Frontal cortex (tissue), 4 donors: ENCODE measurements around the gene NOXA1. TPM values are rescaled to one million over a fixed set of nuclear protein-coding genes. Genes with fewer than 3 reads are reported as not detected.
"Not testable (repeated sequence)": the region's sequence is repeated elsewhere in the genome, so short reads cannot be mapped to it uniquely, and the experiment has no call there.

ENCODE experiments used
- DNase-seq, 2 donors: peaks; one replicate each; pipeline ENCODE4 v3.0.0; 2012; ENCODE audit warnings: low spot score in 2 of 2
- FAIRE-seq: peaks from 2 replicates; lab custom pipeline; 2012; peaks lifted over from hg19 to GRCh38; lab: Jason Lieb, UNC
- total RNA-seq: library from RNA; depleted of rRNA; stranded (reverse); fragments of >200 nt; gene quantifications from one replicate; pipeline ENCODE4 v1.2.3, GENCODE V29; 2014
- donor health status: control.
- donor health status: control.
- donor health status: control.

Gene NOXA1
- 1.2 TPM for total RNA-seq

DNA sequence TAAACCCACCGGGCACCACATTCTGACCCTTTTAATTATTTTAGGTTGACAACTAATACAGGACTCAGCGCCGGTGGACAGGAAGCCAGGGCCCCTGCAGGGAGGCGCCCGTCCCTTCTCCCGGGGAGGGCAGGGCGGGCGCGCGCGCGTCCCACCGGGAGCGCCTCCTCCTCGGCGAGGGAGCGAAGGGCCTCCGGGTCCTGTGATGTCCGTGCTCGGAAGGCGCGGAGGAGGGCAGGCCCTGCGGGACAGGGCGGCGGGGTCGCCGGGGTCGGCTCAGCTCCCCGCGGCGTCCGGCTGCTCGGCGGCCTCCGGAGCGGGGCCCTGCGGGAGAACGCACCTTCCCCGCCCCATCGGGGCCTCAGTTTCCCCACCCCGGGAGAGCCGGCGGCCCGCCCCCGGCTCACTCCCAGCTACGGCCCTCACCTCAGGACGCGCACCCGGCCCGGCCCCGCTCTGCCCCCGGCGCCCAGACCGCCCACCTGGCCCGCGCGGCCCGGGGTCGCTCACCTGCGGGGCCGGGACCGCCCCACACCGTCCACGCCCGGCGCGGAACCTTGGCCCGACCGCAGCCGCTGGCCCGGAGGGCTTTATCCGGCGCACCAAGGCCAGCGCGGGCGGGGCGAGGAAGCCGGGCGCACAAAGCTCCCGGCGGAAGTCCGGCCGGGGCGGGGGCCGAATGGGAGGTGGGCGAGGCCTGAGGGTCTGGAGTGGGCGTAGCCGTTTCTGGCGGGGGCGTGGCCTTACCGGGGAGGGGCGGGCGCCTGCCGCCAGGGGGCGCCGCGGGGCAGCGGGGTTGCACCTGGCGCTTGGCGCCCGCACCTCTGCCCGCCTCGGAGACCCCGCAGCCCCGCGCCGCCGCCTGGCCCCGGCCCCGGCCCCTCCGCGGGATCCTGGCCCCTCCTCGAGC is at the start of gene NOXA1, which contains the start of gene EXD3:
Gene NOXA1 (plus strand): TSS at position 790 of the 910 bp plus-strand sequence. CDS start 137 bp downstream, outside the sequence.
Gene EXD3 (minus strand): TSS at position 559 of the 910 bp plus-strand sequence. CDS start 27,805 bp downstream, outside the sequence.
- FAIRE-seq (no peak), DNase-seq (peak; percentile 96 to 98)

DNA sequence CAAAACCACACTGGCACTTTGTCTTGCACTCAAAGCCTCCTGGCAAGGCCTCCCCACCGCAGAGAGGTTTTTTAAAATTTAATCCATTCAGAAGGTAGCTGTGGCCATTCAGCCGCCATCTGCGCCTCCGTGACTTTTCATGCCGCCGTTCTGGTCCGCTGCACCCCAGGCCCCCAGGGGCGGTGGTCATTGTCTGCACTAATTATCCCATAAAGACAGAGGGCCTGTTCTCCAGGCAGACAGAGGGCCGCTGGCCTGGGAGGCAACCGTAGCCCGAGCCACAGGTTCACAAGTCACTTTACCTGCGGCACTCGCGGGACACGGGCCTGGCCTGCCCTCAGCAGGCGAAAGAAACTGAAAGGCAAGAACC is 49.6 kb upstream of the NOXA1 start:
- FAIRE-seq (no peak), DNase-seq (no peak)

DNA sequence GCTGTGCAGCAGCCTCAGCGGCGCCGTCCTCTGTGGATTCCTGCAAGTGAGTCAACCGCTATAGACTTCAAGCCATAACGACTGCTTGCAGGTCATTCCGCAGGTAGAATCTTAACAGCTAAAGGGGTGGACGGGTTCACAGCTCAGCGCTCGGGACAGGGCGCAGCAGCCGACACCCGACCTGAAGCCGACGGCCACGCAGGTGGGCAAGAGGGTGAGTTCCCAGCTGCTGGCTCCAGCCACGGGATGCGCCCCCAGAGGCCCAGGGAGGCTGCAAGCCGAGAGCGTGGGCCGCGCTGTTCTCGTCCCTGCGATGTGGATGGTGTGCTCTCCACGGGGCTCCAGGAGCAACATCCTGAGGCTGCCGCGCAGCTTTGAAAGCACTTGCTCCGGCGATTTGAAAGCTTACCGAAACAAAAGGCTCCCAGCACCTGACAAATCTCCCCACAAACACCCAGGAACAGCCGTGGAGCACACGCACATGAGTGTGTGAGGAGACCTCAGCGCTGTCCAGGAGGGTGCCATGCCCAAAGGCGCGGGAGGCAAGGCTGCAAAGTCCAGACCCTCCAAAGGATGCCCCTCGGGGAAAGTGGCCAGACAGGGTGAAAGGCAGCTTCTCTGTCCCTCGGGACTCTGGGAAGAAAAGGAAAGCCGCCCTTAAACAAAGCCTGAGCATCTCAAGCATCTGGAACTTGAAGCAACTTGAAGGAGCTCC is 48.9 kb upstream of the NOXA1 start:
- DNase-seq (no peak), FAIRE-seq (no peak)

GRCh38 chr9:137375321-137376058 is 47.7 kb upstream of the NOXA1 start:
- FAIRE-seq: no peak
- no peak for DNase-seq

DNA sequence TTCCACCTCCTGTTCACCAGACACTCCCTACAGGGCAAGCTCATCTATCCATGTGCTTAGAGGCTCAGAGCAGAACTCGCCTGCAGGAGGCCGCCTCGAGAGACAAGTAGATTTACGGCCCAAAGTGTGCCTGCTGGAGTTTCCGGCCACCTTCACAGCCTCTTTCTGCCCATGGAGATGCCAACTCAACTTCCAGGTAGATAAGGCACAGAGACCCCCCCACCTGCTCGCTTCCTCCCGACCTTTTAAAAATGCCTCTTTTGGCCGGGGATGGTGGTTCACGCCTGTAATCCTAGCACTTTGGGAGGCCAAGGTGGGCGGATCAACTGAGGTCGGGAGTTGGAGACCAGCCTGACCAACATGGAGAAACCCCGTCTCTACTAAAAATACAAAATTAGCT is 46.8 kb upstream of the NOXA1 start:
- FAIRE-seq (no peak), DNase-seq (no peak)

DNA sequence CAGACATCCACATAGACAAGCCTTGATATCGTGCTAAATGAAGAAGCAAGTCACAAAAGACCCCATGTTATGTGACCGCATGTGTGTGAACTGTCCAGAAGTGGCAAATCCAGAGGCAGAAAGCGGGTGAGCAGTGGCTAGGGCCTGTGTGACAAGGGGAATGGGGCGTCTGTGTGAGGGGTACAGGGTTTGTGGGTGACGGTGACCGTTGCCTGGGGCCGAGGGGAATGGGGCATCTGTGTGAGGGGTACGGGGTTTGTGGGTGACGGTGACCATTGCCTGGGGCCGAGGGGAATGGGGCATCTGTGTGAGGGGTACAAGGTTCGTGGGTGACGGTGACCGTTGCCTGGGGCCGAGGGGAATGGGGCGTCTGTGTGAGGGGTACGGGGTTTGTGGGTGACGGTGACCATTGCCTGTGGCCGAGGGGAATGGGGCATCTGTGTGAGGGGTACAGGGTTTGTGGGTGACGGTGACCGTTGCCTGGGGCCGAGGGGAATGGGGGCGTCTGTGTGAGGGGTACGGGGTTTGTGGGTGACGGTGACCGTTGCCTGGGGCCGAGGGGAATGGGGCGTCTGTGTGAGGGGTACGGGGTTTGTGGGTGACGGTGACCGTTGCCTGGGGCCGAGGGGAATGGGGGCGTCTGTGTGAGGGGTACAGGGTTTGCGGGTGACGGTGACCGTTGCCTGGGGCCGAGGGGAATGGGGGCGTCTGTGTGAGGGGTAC is 44.3 kb upstream of the NOXA1 start:
- FAIRE-seq, DNase-seq: not testable (repeated sequence)

DNA sequence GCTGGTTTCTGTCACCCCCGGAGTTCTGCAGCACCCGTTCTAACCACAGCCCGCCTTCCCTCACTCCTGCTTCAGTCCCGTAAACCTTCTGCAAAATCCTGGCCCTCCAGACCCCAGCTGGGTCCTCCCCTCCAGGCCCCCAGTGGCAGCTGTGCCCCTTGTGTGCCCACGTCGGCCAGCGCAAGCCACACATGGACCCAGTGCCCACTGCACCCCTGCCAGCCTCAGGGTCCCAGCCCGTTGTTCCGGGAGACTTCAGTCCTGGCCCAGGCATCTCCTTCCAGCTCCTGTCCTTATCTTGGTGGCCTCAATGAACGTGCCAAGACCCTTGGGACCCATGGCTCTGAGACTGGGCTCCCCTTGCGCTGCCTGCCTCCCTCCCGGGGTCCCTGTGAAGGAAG is 43.4 kb upstream of the NOXA1 start:
- FAIRE-seq (no peak), DNase-seq (no peak)

DNA sequence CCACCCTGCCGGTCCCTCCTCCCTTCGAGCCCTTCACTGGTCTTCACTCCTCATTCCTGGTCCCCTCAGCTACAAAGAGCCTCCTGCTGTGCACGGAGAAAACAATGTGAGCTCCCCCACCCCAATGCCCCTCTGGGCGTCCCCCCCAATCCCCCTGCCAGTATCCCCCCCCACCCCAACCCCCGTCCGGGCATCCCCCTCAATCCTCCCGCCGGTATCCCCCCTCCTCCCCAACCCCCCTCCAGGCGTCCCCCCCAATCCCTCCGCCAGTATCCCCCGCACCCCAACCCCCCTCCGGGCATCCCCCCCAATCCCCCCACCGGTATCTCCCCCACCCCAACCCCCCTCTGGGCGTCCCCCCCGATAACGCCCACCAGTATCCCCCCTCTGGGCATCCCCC is 43.0 kb upstream of the NOXA1 start:
- FAIRE-seq (no peak), DNase-seq (no peak)

DNA sequence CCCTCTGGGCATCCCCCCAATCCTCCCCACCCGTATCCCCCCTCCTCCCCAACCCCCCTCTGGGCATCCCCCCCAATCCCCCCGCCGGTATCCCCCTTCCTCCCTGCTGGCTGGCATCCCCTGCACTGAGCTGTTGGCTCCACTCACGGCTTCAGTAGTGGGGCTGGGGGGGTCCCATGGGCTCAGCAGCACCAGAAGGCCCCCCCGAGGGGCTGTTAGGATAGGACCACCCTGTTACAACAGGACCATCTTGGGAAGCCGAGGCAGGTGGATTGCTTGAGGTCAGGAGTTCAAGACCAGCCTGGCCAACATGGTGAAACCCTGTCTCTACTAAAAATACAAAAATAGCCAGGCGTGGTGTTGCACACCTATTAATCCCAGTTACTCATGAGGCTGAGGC is 42.6 kb upstream of the NOXA1 start:
- FAIRE-seq: no peak
- DNase-seq: no peak

DNA sequence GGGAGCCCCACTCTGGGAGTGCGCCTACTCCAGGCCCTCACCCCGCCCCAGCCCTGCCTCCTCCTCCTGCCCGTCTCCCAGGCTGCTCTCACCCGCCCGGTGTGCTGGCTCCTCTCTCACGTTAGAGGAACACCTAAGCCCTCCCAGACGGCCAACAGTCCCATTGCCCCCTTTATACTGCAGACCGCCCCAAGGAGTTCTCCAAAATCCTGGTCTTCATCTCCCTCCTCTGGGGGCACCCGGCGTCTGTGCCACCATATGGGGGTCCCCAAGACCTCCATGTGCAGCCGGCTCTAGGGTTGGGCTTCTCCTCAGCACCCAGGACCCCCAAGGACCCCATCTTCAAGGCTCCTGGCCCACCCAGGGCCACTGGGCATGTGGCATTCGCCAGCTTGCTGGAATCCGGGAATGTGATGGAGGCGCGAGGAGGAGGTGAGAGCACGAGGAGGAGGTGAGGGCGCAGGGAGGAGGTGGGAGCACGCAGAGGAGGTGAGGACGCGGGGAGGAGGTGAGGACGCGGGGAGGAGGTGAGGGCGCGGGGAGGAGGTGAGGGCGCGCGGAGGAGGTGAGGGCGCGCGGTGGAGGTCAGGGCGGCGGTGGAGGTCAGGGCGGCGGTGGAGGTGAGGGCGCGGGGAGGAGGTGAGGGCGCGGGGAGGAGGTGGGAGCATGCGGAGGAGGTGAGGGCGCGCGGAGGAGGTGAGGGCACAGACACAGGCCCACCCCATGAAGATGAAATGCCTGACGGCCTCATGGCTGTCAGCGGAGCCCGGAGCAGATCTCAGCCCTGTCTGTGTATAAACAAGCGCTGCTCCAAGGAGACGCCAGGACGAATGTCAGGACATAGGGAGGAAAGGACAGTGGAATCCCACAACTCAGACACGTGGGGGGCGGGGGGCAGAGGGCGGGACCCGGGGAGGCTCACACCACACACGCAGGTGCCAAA is 41.4 kb upstream of the NOXA1 start:
- DNase-seq: no peak
- FAIRE-seq: no peak

DNA sequence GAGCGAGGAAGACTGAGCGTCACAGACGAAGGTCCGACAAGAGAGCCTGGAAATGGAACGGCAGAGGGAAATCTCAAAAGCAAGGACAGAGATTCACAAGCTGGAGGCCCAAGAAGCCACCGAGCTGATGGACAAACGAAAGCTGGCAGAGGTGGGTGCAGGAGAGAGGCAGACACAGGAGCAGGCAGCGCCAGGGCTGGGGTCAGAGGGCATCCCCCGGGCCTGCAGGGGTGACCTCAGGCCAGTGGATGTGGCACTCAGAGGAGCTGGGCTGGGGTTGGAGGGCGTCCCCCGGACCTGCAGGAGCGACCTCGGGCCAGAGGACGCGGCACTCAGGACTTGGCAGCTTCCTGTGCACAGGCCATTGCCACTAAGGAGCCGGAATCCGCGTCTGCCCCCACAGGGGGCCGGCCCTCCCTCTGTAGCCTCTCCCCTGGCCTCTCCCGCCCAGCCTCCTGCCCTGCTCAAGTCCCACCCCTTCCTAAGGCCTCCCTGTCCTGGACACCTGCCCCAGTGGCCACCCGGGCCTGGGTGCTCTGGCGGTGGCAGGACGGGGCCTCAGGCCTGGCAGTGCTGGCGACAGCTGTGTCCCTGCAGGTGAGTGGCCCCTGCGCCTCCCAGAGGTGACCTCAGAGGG is 40.6 kb upstream of the NOXA1 start:
- DNase-seq (no peak), FAIRE-seq (no peak)

DNA sequence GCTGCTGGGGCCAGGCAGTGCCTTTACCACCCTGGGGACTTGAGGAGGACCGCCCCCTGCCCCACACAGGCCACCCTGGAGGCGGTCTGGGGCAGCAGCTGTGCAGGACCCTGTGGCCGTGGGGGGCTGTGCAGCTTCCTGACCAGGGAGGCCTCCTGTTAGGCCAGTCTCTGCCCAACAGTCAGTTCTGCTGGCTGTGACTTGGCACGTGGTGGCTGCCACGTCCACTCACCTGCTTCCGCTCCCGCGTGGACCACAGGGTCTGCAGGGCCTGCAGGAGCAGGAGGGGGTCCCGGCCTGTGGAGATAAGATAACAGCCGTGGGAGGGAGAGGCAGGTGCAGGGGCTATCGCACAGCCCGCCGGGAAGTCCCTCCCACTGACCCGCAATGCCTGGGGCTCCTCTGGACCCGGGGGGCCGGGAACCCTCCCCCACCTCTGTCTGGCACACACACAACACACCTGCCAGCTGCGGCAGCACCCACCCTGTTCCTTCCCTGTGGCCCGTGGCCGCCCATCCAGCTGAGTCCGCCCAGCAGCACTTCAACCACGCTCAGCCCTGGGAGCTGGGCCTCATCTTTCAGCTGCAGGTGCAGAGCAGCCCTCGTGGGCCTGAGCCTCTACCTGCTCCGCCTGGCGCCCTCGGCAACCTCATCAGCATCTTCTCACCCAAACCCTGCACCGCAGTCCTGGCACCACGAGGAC is 40.0 kb upstream of the NOXA1 start:
- DNase-seq (no peak), FAIRE-seq (no peak)

DNA sequence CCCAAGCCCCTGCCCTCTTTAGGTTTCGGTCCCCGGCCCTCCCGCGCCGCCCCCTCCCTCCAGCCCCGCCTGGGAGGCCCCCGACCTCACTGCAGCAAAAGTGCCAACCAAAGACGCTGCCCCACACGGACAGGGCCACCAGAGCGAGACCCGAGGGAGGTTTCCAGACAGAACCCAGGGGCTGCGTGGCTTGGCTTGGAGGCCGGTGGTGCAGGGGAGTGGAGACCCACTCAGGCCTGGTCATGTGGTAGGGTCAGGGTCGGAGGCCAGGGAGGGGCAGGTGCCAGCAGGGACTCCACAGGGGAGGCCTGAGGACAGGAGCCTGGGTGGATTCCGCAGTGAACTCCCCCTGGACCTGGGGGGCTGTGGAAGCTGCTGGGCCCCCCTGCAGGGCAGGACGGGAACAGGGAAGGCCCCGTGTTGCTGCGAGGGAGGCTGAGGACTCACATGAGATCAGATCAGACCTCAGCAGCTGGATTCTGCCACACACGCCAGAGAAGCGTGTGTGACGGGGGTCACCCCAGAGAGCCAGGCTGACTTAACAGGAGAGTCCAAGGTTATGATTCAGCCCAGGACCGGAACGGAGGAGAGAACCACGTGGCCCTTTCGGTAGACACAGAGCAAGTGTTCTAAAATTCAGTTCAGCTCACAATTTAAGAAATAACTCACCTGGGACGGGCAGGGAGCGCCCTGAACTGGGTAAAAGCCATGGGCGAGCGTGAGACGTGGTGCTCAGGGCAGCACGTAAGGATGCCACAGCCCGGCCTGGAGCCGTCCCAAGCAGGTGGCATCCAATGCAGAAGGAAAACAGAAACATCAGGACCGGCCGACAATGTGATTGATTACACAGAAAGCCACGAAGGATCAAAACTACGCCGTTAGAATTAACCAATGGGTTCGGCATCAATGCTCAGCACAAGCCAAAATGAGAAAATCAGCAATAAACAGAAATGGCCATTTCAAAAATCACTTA is 39.1 kb upstream of the NOXA1 start:
- DNase-seq (no peak), FAIRE-seq (no peak)

GRCh38 chr9:137385061-137385655 is 38.0 kb upstream of the NOXA1 start:
- DNase-seq (no peak), FAIRE-seq (no peak)

GRCh38 chr9:137386507-137387113 is 36.6 kb upstream of the NOXA1 start:
- not testable (repeated sequence) for DNase-seq, FAIRE-seq
